Stimulated activated CD8-positive, alpha-beta memory T cell treated with anti-CD3 and anti-CD28 coated beads, Interleukin-12 subunit alpha, Interleukin-12 subunit beta, amount 100 ng/mL, for 4 hours (primary cell): ENCODE measurements around the gene TENM3.

Source experiments
- DNase-seq: peaks from one replicate; pipeline ENCODE4 v3.0.0-alpha.2; 2020; ENCODE audit warnings: low read depth

Gene TENM3

GRCh38 chr4:182288534-182288933 is 45.3 kb downstream of the TENM3 start:
- DNase-seq = no peak

GRCh38 chr4:182289809-182290208 is 46.6 kb downstream of the TENM3 start:
- no peak for DNase-seq

- no peak for DNase-seq
These were observed 48.0 kb downstream of the TENM3 start for GRCh38 chr4:182291175-182291574.

GRCh38 chr4:182291597-182292270 is 48.5 kb downstream of the TENM3 start:
- DNase-seq = no peak

GRCh38 chr4:182292612-182293011 is 49.4 kb downstream of the TENM3 start:
- no peak for DNase-seq

- no peak for DNase-seq
These were observed 50.6 kb downstream of the TENM3 start for GRCh38 chr4:182293691-182294255.

GRCh38 chr4:182294451-182294850 is 51.2 kb downstream of the TENM3 start:
- no peak for DNase-seq

GRCh38 chr4:182297659-182298058 is 54.5 kb downstream of the TENM3 start:
- DNase-seq = no peak

GRCh38 chr4:182301736-182302135 is 58.5 kb downstream of the TENM3 start:
- DNase-seq = no peak

- no peak for DNase-seq
These were observed 60.6 kb downstream of the TENM3 start for GRCh38 chr4:182303847-182304246.

GRCh38 chr4:182306792-182307507 is 63.7 kb downstream of the TENM3 start:
- no peak for DNase-seq

GRCh38 chr4:182307746-182308145 is 64.5 kb downstream of the TENM3 start:
- no peak for DNase-seq

- no peak for DNase-seq
These were observed 66.7 kb downstream of the TENM3 start for GRCh38 chr4:182309877-182310276.

- DNase-seq = no peak
These were observed 67.1 kb downstream of the TENM3 start for GRCh38 chr4:182310316-182310715.

GRCh38 chr4:182310962-182311361 is 67.8 kb downstream of the TENM3 start:
- no peak for DNase-seq

- no peak for DNase-seq
These were observed 71.3 kb downstream of the TENM3 start for GRCh38 chr4:182314537-182314936.

- DNase-seq = no peak
These were observed 75.1 kb downstream of the TENM3 start for GRCh38 chr4:182318256-182318655.

GRCh38 chr4:182320092-182320491 is 76.9 kb downstream of the TENM3 start:
- no peak for DNase-seq

- no peak for DNase-seq
These were observed 77.4 kb downstream of the TENM3 start for GRCh38 chr4:182320580-182320979.

GRCh38 chr4:182324282-182324681 is 81.1 kb downstream of the TENM3 start:
- DNase-seq = no peak

- no peak for DNase-seq
These were observed 82.2 kb downstream of the TENM3 start for GRCh38 chr4:182325397-182325796.

GRCh38 chr4:182325848-182326255 is 82.7 kb downstream of the TENM3 start:
- DNase-seq = no peak

GRCh38 chr4:182328505-182328904 is 85.3 kb downstream of the TENM3 start:
- DNase-seq = no peak
